GDM1 (cell line): ENCODE results near the gene KBTBD4.

ENCODE experiments used
- DNase-seq: peaks from one replicate; lab custom pipeline; 2025; lab: John Stamatoyannopoulos, UW

The KBTBD4 gene

GRCh38 chr11:47578524-47579494 is at the start of gene KBTBD4, which contains the start of gene NDUFS3:
Gene KBTBD4, minus strand, starts transcription at chr11:47578970. Its CDS starts 19 bp downstream, at chr11:47578951.
Gene NDUFS3, plus strand, starts transcription at chr11:47579074. Its CDS starts 18 bp downstream, at chr11:47579092.
- peak; percentile 82 for DNase-seq

GRCh38 chr11:47628026-47628425 is 49.3 kb upstream of the KBTBD4 start:
- no peak for DNase-seq

- no peak for DNase-seq
These were observed 47.5 kb upstream of the KBTBD4 start for GRCh38 chr11:47626234-47626633.

- no peak for DNase-seq
These were observed 42.1 kb upstream of the KBTBD4 start for GRCh38 chr11:47620836-47621378.

- no peak for DNase-seq
These were observed 38.6 kb upstream of the KBTBD4 start for GRCh38 chr11:47617417-47617809.

GRCh38 chr11:47616726-47617416 is 38.1 kb upstream of the KBTBD4 start:
- peak; percentile 65 for DNase-seq

- no peak for DNase-seq
These were observed 36.5 kb upstream of the KBTBD4 start for GRCh38 chr11:47615249-47615648.

- DNase-seq, result peak; percentile 51
These were observed 32.6 kb upstream of the KBTBD4 start for GRCh38 chr11:47611348-47611794.

- no peak for DNase-seq
These were observed 30.9 kb upstream of the KBTBD4 start for GRCh38 chr11:47609675-47610074.

- DNase-seq, result no peak
These were observed 28.6 kb upstream of the KBTBD4 start for GRCh38 chr11:47607380-47607779.

GRCh38 chr11:47606731-47607130 is 28.0 kb upstream of the KBTBD4 start:
- DNase-seq, result no peak

GRCh38 chr11:47605921-47606320 is 27.2 kb upstream of the KBTBD4 start:
- DNase-seq, result no peak

- no peak for DNase-seq
These were observed 24.5 kb upstream of the KBTBD4 start for GRCh38 chr11:47603295-47603694.

GRCh38 chr11:47599902-47600301 is 21.1 kb upstream of the KBTBD4 start:
- DNase-seq, result no peak

- DNase-seq, result no peak
These were observed 17.2 kb upstream of the KBTBD4 start for GRCh38 chr11:47595967-47596366.

- DNase-seq, result no peak
These were observed 16.3 kb upstream of the KBTBD4 start for GRCh38 chr11:47595029-47595428.

GRCh38 chr11:47593934-47594855 is 15.4 kb upstream of the KBTBD4 start, which contains the start of gene C1QTNF4:
Gene C1QTNF4, minus strand, starts transcription at chr11:47594411. Its CDS starts 3,601 bp downstream, at chr11:47590810.
- no peak for DNase-seq

- DNase-seq, result no peak
These were observed 14.7 kb upstream of the KBTBD4 start for GRCh38 chr11:47593492-47593933.

- DNase-seq, result no peak
These were observed 14.2 kb upstream of the KBTBD4 start for GRCh38 chr11:47592970-47593369.

- DNase-seq, result no peak
These were observed 13.5 kb upstream of the KBTBD4 start for GRCh38 chr11:47592251-47592650.

- peak; percentile 93 for DNase-seq
These were observed 13.0 kb upstream of the KBTBD4 start for GRCh38 chr11:47591764-47592163.
